Endothelial cell of umbilical vein (primary cell): ENCODE results near the gene TRAPPC3L.

Source experiments
- EZH2 ChIP-seq: IDR thresholded peaks from 2 replicates; pipeline ENCODE4 v1.6.1; 2012; ENCODE audit warnings: borderline replicate concordance, low read depth, mild to moderate bottlenecking, moderate library complexity, low read length, inconsistent platforms; ENCODE audit not compliant: severe bottlenecking
- FOS ChIP-seq: IDR thresholded peaks from 2 replicates; pipeline ENCODE4 v1.6.1; 2011; ENCODE audit warnings: mild to moderate bottlenecking, low read length, moderate library complexity, borderline replicate concordance; ENCODE audit not compliant: insufficient read depth
- GATA2 ChIP-seq: IDR thresholded peaks from 2 replicates; pipeline ENCODE4 v1.7.0; 2011; ENCODE audit warnings: low read depth, mild to moderate bottlenecking, moderate library complexity, mixed read lengths, low read length; ENCODE audit not compliant: insufficient read length, insufficient read depth
- POLR2A ChIP-seq: IDR thresholded peaks from 2 replicates; pipeline ENCODE4 v1.6.1; 2012; ENCODE audit warnings: low read depth, mild to moderate bottlenecking, control low read depth, low read length
- POLR2AphosphoS5 ChIP-seq: IDR thresholded peaks from 2 replicates; pipeline ENCODE4 v1.6.1; 2012; ENCODE audit warnings: low read depth, mild to moderate bottlenecking, control low read depth, low read length, moderate library complexity; ENCODE audit not compliant: insufficient read depth
- TF ChIP-seq, protein P1 (sequence below), 2 donors: IDR thresholded peaks; 1 replicate in 1 of 2; 2 replicates in 1 of 2; pipeline ENCODE4 v1.5.1; 2011; ENCODE audit warnings: low read length in 2 of 2, mild to moderate bottlenecking in 2 of 2, moderate library complexity in 2 of 2, control low read depth in 1 of 2, inconsistent platforms in 1 of 2, low read depth in 1 of 2; ENCODE audit not compliant: insufficient read depth in 1 of 2; ENCODE audit errors: extremely low read depth in 1 of 2

DNA sequence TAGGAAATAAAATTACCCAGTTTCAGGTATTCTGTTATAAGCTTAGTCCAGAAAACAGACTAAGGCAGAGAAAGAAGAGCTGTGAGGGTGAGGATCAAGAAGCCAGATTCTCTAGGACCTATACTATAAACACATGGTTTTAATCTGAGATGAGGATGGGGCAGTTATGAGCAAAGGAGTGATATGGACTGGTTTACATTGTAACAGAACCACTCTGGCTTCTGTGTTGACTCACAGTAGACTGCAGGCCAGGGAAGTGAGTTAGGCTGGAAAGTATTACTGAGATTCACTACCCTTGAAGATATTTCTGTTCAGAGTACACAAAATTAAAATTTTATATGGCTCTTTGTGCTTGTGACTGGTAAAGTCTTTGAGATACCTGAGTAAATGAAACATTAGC, 22.6 kb upstream of the TRAPPC3L start:
- no peak for TF ChIP-seq POLR2A
- TF ChIP-seq, protein P1, sequence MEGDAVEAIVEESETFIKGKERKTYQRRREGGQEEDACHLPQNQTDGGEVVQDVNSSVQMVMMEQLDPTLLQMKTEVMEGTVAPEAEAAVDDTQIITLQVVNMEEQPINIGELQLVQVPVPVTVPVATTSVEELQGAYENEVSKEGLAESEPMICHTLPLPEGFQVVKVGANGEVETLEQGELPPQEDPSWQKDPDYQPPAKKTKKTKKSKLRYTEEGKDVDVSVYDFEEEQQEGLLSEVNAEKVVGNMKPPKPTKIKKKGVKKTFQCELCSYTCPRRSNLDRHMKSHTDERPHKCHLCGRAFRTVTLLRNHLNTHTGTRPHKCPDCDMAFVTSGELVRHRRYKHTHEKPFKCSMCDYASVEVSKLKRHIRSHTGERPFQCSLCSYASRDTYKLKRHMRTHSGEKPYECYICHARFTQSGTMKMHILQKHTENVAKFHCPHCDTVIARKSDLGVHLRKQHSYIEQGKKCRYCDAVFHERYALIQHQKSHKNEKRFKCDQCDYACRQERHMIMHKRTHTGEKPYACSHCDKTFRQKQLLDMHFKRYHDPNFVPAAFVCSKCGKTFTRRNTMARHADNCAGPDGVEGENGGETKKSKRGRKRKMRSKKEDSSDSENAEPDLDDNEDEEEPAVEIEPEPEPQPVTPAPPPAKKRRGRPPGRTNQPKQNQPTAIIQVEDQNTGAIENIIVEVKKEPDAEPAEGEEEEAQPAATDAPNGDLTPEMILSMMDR (IDR thresholded peaks at IDR 0.05; ENCODE audit: extremely low read depth in 1 of 2, insufficient read depth in 1 of 2, low read depth in 1 of 2, low read length in 2 of 2) = no peak
- TF ChIP-seq POLR2AphosphoS5 = no peak
- TF ChIP-seq FOS = no peak
- TF ChIP-seq EZH2 = no peak
- no peak for TF ChIP-seq GATA2
